Measurements from ENCODE around the gene FREM1.

DNA sequence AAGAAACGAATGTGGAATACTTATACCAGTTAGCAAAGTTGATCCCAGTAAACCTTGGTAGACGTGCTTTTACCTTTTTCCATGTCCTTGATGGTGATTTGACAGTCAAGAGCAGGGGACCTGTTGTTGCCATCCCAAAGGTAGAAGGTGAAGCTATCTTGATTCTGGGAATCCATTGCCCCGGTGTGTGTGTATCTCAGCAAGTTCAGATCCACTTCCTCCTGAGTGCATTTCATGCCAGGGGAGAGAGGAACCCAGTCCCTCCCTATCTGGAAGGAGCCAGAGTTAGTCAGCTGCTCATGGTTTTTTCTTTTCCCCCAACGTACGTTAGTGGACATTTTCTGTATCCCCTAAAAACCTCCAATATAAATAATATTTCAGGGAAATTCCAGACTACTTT lies 121.4 kb downstream of the FREM1 start:
- TF ChIP-seq, protein P1, sequence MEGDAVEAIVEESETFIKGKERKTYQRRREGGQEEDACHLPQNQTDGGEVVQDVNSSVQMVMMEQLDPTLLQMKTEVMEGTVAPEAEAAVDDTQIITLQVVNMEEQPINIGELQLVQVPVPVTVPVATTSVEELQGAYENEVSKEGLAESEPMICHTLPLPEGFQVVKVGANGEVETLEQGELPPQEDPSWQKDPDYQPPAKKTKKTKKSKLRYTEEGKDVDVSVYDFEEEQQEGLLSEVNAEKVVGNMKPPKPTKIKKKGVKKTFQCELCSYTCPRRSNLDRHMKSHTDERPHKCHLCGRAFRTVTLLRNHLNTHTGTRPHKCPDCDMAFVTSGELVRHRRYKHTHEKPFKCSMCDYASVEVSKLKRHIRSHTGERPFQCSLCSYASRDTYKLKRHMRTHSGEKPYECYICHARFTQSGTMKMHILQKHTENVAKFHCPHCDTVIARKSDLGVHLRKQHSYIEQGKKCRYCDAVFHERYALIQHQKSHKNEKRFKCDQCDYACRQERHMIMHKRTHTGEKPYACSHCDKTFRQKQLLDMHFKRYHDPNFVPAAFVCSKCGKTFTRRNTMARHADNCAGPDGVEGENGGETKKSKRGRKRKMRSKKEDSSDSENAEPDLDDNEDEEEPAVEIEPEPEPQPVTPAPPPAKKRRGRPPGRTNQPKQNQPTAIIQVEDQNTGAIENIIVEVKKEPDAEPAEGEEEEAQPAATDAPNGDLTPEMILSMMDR (IDR thresholded peaks at IDR 0.05), result no peak
- no peak for TF ChIP-seq POLR2AphosphoS5 (IDR thresholded peaks at IDR 0.05)
- no peak for TF ChIP-seq POLR2A (IDR thresholded peaks at IDR 0.05)
